H1 (cell line): ENCODE data around the gene NXN. TPM values are rescaled to one million over a fixed set of nuclear protein-coding genes. Genes with fewer than 3 reads are reported as not detected.

Experiments used
- CTCF ChIA-PET: fragments of 300-600 bp; sonication (Branson Sonifier 250); formaldehyde crosslinking; loops from one replicate; lab custom pipeline; 2021; ENCODE audit not compliant: partially characterized antibody; lab: Charles Lee
- POLR2A ChIA-PET: fragments of 300-600 bp; sonication (Branson Sonifier 250); formaldehyde crosslinking; loops from one replicate; lab custom pipeline; 2021; ENCODE audit warnings: inconsistent platforms; ENCODE audit not compliant: partially characterized antibody; lab: Charles Lee
- DNase-seq, 2 experiments: peaks; one replicate each; pipeline versions ENCODE4 v3.0.0 to v3.0.0-alpha.2; 2010 to 2022; ENCODE audit warnings: low spot score in 2 of 2, low read depth in 1 of 2, mixed read lengths in 1 of 2
- FAIRE-seq: peaks from 2 replicates; lab custom pipeline; 2011; peaks lifted over from hg19 to GRCh38; lab: Jason Lieb, UNC
- H2AFZ ChIP-seq: 2 replicates; pipeline ENCODE4 v1.8.1; 2012; ENCODE audit warnings: low read length, inconsistent platforms
- H2AK5ac ChIP-seq: 2 replicates; pipeline ENCODE4 v1.6.1; 2013; ENCODE audit warnings: low read depth, low read length
- H2BK120ac ChIP-seq: replicated peaks from 2 replicates; pipeline ENCODE3; 2013; ENCODE audit warnings: low read depth, low read length, inconsistent platforms
- H2BK12ac ChIP-seq: 2 replicates; pipeline ENCODE4 v1.6.1; 2013; ENCODE audit warnings: low read depth, low read length
- H2BK15ac ChIP-seq: 2 replicates; pipeline ENCODE4 v1.6.1; 2013; ENCODE audit warnings: low read length
- H2BK20ac ChIP-seq: 2 replicates; pipeline ENCODE4 v1.6.1; 2013; ENCODE audit warnings: low read length
- H2BK5ac ChIP-seq: 2 replicates; pipeline ENCODE4 v1.6.1; 2013; ENCODE audit warnings: low read depth, low read length
- H3K14ac ChIP-seq: 2 replicates; pipeline ENCODE4 v1.6.1; 2013; ENCODE audit warnings: inconsistent platforms; ENCODE audit not compliant: insufficient read length
- H3K18ac ChIP-seq: 2 replicates; pipeline ENCODE4 v1.6.1; 2013; ENCODE audit warnings: low read length; ENCODE audit errors: extremely low read depth
- H3K23ac ChIP-seq: 2 replicates; pipeline ENCODE4 v1.6.1; 2013; ENCODE audit warnings: inconsistent platforms; ENCODE audit not compliant: insufficient read length
- H3K23me2 ChIP-seq: 2 replicates; pipeline ENCODE4 v1.6.1; 2013; ENCODE audit warnings: low read depth, low read length
- H3K27ac ChIP-seq: 2 replicates; pipeline ENCODE4 v1.6.1; 2011; ENCODE audit warnings: low read depth, low read length, inconsistent platforms
- H3K27me3 ChIP-seq, 4 experiments: replicated peaks in 1 of 4; 1 replicate in 1 of 4; 2 replicates in 3 of 4; pipeline versions ENCODE4 v1.6.1 to v1.8.1; 2011 to 2013; ENCODE audit warnings: low read length in 3 of 4, mild to moderate bottlenecking in 3 of 4, inconsistent platforms in 2 of 4, mixed read lengths in 2 of 4, moderate library complexity in 1 of 4; ENCODE audit not compliant: control insufficient read depth in 3 of 4, insufficient read depth in 3 of 4; ENCODE audit errors: extremely low read depth in 1 of 4
- H3K36me3 ChIP-seq, 4 experiments: 2 replicates each; pipeline versions ENCODE4 v1.6.1 to v1.8.1; 2011 to 2013; ENCODE audit warnings: mild to moderate bottlenecking in 4 of 4, low read length in 3 of 4, moderate library complexity in 2 of 4, control low read depth in 1 of 4, inconsistent platforms in 1 of 4; ENCODE audit not compliant: insufficient read depth in 4 of 4, control insufficient read depth in 2 of 4
- H3K4ac ChIP-seq: replicated peaks from 2 replicates; pipeline ENCODE3; 2013; ENCODE audit warnings: low read length, low read depth, mixed read lengths, inconsistent platforms; ENCODE audit not compliant: insufficient read length
- H3K4me1 ChIP-seq, 4 experiments: replicated peaks in 1 of 4; 1 replicate in 1 of 4; 2 replicates in 3 of 4; pipeline versions ENCODE4 v1.6.1 to v1.8.1; 2011 to 2013; ENCODE audit warnings: low read length in 3 of 4, inconsistent platforms in 2 of 4, mixed read lengths in 1 of 4; ENCODE audit not compliant: insufficient read depth in 4 of 4, control insufficient read depth in 3 of 4
- H3K4me2 ChIP-seq, 2 experiments: 2 replicates each; pipeline versions ENCODE4 v1.6.1 to v1.8.1; 2011 to 2013; ENCODE audit warnings: low read depth in 2 of 2, low read length in 2 of 2, control low read depth in 1 of 2, inconsistent platforms in 1 of 2, mild to moderate bottlenecking in 1 of 2; ENCODE audit not compliant: insufficient read depth in 1 of 2
- H3K4me3 ChIP-seq, 4 experiments: fragments of 200-600, 300-600 bp in 1 of 4; sonication (generic), shearing (Covaris generic), sonication (Bioruptor Twin) in 1 of 4; 2 replicates each; pipeline versions ENCODE4 v1.5.1 to v1.8.1; 2011 to 2016; ENCODE audit warnings: low read length in 4 of 4, low read depth in 3 of 4, control low read depth in 2 of 4, inconsistent platforms in 2 of 4, mild to moderate bottlenecking in 2 of 4, mixed read lengths in 1 of 4, moderate library complexity in 1 of 4; ENCODE audit not compliant: insufficient read depth in 2 of 4; ENCODE audit errors: extremely low read depth in 1 of 4
- H3K56ac ChIP-seq: replicated peaks from 2 replicates; pipeline ENCODE3; 2013; ENCODE audit warnings: low read depth, mild to moderate bottlenecking, mixed read lengths, low read length, inconsistent platforms; ENCODE audit not compliant: insufficient read length
- H3K79me1 ChIP-seq: 2 replicates; pipeline ENCODE4 v1.6.1; 2013; ENCODE audit warnings: low read depth, low read length, control low read depth
- H3K79me2 ChIP-seq, 2 experiments: 2 replicates each; pipeline versions ENCODE4 v1.6.1 to v1.8.1; 2012 to 2013; ENCODE audit warnings: low read length in 2 of 2, mild to moderate bottlenecking in 2 of 2, inconsistent platforms in 1 of 2; ENCODE audit not compliant: insufficient read depth in 2 of 2, control insufficient read depth in 1 of 2
- H3K9ac ChIP-seq, 4 experiments: replicated peaks in 1 of 4; 1 replicate in 1 of 4; 2 replicates in 3 of 4; pipeline versions ENCODE4 v1.6.1 to v1.8.1; 2011 to 2013; ENCODE audit warnings: low read depth in 3 of 4, low read length in 3 of 4, control low read depth in 2 of 4, mild to moderate bottlenecking in 2 of 4, moderate library complexity in 2 of 4, inconsistent platforms in 1 of 4; ENCODE audit errors: extremely low read depth in 1 of 4
- H3K9me3 ChIP-seq, 2 experiments: 2 replicates each; pipeline versions ENCODE4 v1.6.1 to v1.8.1; 2012 to 2013; ENCODE audit warnings: mild to moderate bottlenecking in 2 of 2, moderate library complexity in 2 of 2, control low read depth in 1 of 2, inconsistent platforms in 1 of 2, low read depth in 1 of 2, low read length in 1 of 2, mixed read lengths in 1 of 2; ENCODE audit not compliant: insufficient read depth in 2 of 2
- H4K20me1 ChIP-seq, 2 experiments: replicated peaks in 1 of 2; 2 replicates each; pipeline versions ENCODE3 to v1.8.1; 2011 to 2013; ENCODE audit warnings: inconsistent platforms in 2 of 2, low read length in 2 of 2, mild to moderate bottlenecking in 1 of 2; ENCODE audit not compliant: insufficient read depth in 2 of 2, control insufficient read depth in 1 of 2
- H4K5ac ChIP-seq: 2 replicates; pipeline ENCODE4 v1.6.1; 2013; ENCODE audit warnings: low read length, low read depth, mixed read lengths, inconsistent platforms; ENCODE audit not compliant: insufficient read length
- H4K8ac ChIP-seq: 2 replicates; pipeline ENCODE4 v1.8.0; 2013; ENCODE audit warnings: mild to moderate bottlenecking, moderate library complexity, low read length, inconsistent platforms; ENCODE audit not compliant: insufficient read depth; ENCODE audit errors: extremely low read depth
- H4K91ac ChIP-seq: replicated peaks from 2 replicates; pipeline ENCODE3; 2013; ENCODE audit warnings: low read length, mixed read lengths, inconsistent platforms; ENCODE audit not compliant: insufficient read length
- ASH2L ChIP-seq: fragments of 200-600, 300-600 bp; sonication (generic); IDR thresholded peaks from one replicate; pipeline ENCODE4 v1.7.1; 2017; ENCODE audit warnings: low read length
- ATF3 ChIP-seq: IDR thresholded peaks from 2 replicates; pipeline ENCODE4 v1.6.1; 2011; ENCODE audit warnings: low read depth, mild to moderate bottlenecking, low read length; ENCODE audit not compliant: insufficient read depth
- CBX5 ChIP-seq: fragments of 300-800, 300-1000 bp; sonication (generic); IDR thresholded peaks from 2 replicates; pipeline ENCODE4 v1.7.1; 2016; ENCODE audit warnings: antibody characterized with exemption, low read length, low read depth
- CHD1 ChIP-seq: IDR thresholded peaks from 2 replicates; pipeline ENCODE4 v1.6.1; 2012; ENCODE audit warnings: low read depth, low read length, improper control_type of control experiment
- HDAC6 ChIP-seq: IDR thresholded peaks from one replicate; pipeline ENCODE4 v1.7.1; 2012; ENCODE audit warnings: low read depth, mild to moderate bottlenecking, inconsistent platforms, low read length, moderate library complexity
- JUN ChIP-seq: IDR thresholded peaks from 2 replicates; pipeline ENCODE4 v1.6.1; 2011; ENCODE audit warnings: low read depth, mild to moderate bottlenecking, improper control_type of control experiment, low read length
- POLR2AphosphoS5 ChIP-seq: IDR thresholded peaks from 2 replicates; pipeline ENCODE4 v1.6.1; 2011; ENCODE audit warnings: low read depth, low read length
- SRF ChIP-seq: IDR thresholded peaks from 2 replicates; pipeline ENCODE4 v1.6.1; 2011; ENCODE audit warnings: mild to moderate bottlenecking, low read depth, low read length, moderate library complexity
- WGBS, 2 experiments: shearing (Covaris generic) in 1 of 2; methylation state at CpG; one replicate each; pipeline versions ENCODE4 v1.1.6 to v1.1.7; 2013 to 2015; ENCODE audit warnings: low lambda C conversion rate in 2 of 2, mixed read lengths in 2 of 2, inconsistent platforms in 1 of 2, low coverage in 1 of 2, missing lambda C conversion rate in 1 of 2; ENCODE audit not compliant: insufficient replicate concordance in 2 of 2, insufficient coverage in 1 of 2, insufficient read length in 1 of 2; ENCODE audit errors: extremely low coverage in 1 of 2, missing lambda C conversion rate in 1 of 2; 5-methylcytosine and 5-hydroxymethylcytosine counted together
- polyA plus RNA-seq, 7 experiments: library from polyadenylated mRNA; depleted of rRNA in 3 of 7; stranded (reverse) in 5 of 7; unstranded in 2 of 7; fragments of >200 nt in 5 of 7; fragments of 200-250 nt in 2 of 7; gene quantifications; 1 replicate in 5 of 7; 2 replicates in 1 of 7; 4 replicates in 1 of 7; pipeline versions ENCODE4 v1.2.1 to v1.2.3, GENCODE V29; 2011 to 2013; ENCODE audit warnings: missing spikeins in 2 of 7, mixed read lengths in 2 of 7
- total RNA-seq: library from RNA; stranded (reverse); fragmentation: NEBNext Ultra II Directional; extraction: Animal tissue kit (Norgen Biotek cat#: 25700); gene quantifications from 2 replicates; pipeline ENCODE4 v1.2.1, GENCODE V29; 2021

The NXN gene
- total and polyA plus RNA-seq, 2 of the 8 experiments (the other 6 are each of a cell fraction or from before 2014, with no cell fraction given): 94.1 to 107 TPM

- TF ChIP-seq HDAC6 (no peak), ATF3 (no peak), CBX5 (no peak), CHD1 (no peak), SRF (no peak), JUN (no peak), POLR2AphosphoS5 (peak; percentile 27; the same call in 1 of the 2 replicates), ASH2L (no peak)
- Histone ChIP-seq H4K5ac (no peak overlapping the region), H3K4me1 (peaks cover 0 to 8% (median 3%) of the 10 kb centered on the region in 4 experiments; a peak in 4 of 7 replicates), H3K4me3 (no peak overlapping the region), H3K79me1 (no peaks in the 10 kb centered on the region; the same call in none of the 2 replicates), H3K23ac (no peak overlapping the region), H2AK5ac (no peak overlapping the region), H3K9ac (no peak overlapping the region), H3K4me2 (no peak overlapping the region), H2BK5ac (no peak overlapping the region), H4K91ac (no peak overlapping the region), H2BK12ac (no peak overlapping the region), H3K36me3 (peaks cover 4 to 30% (median 15%) of the 10 kb centered on the region in 4 experiments; a peak in 7 of 8 replicates), H3K27ac (no peak overlapping the region), H3K9me3 (no peaks in the 10 kb centered on the region), H4K20me1 (peaks cover 5 to 9% of the 10 kb centered on the region in 2 experiments), H2AFZ (no peak overlapping the region), H3K18ac (no peak overlapping the region), H3K14ac (no peak overlapping the region), H2BK120ac (no peak overlapping the region), H2BK15ac (no peak overlapping the region), H3K23me2 (no peaks in the 10 kb centered on the region), H3K4ac (no peak overlapping the region), H3K56ac (no peak overlapping the region), H2BK20ac (no peak overlapping the region), H4K8ac (no peak overlapping the region), H3K79me2 (peaks cover 0 to 21% of the 10 kb centered on the region in 2 experiments; a peak in 2 of 4 replicates), H3K27me3 (no peaks in the 10 kb centered on the region)
- CTCF ChIA-PET: interaction anchor here (0.9 to 17.5 kb wide), 5 partner anchors 11 to 210 kb away, joined by 3 to 258 read pairs (median 4); partner anchors contain the start of genes NXN and TIMM22
- 84% methylated on average over 4 of the region's 4 CpGs; no CpG with 5 or more reads in 1 of the 2 experiments for WGBS, 2 experiments
- FAIRE-seq (no peak), DNase-seq (no peak)
- POLR2A ChIA-PET: interaction anchor here (1.0 to 1.8 kb wide), 4 partner anchors 8 to 208 kb away, joined by 3 to 8 read pairs (median 4); no protein-coding TSS in a partner anchor
These were observed 191.0 kb downstream of the NXN start for GRCh38 chr17:788551-788950.
